HUES6 (cell line): ENCODE results near the gene FCAMR.

Experiments
- H3K27ac ChIP-seq: 2 replicates; pipeline ENCODE4 v1.7.0; 2013; ENCODE audit warnings: low read depth, mild to moderate bottlenecking, low read length, inconsistent platforms
- H3K27me3 ChIP-seq: 2 replicates; pipeline ENCODE4 v1.6.1; 2013; ENCODE audit warnings: low read length; ENCODE audit not compliant: control insufficient read depth, insufficient read depth
- H3K36me3 ChIP-seq: 2 replicates; pipeline ENCODE4 v1.6.1; 2013; ENCODE audit warnings: low read length; ENCODE audit not compliant: control insufficient read depth, insufficient read depth
- H3K4me1 ChIP-seq: 2 replicates; pipeline ENCODE4 v1.6.1; 2013; ENCODE audit warnings: low read length; ENCODE audit not compliant: control insufficient read depth, insufficient read depth
- H3K4me3 ChIP-seq: 2 replicates; pipeline ENCODE4 v1.5.1; 2013; ENCODE audit warnings: low read depth, low read length
- H3K9ac ChIP-seq: one replicate; pipeline ENCODE4 v1.6.1; 2013; ENCODE audit warnings: mild to moderate bottlenecking, low read length
- H3K9me3 ChIP-seq: 2 replicates; pipeline ENCODE4 v1.6.1; 2013; ENCODE audit warnings: low read depth, low read length; ENCODE audit not compliant: control insufficient read depth, insufficient read depth

The FCAMR gene

DNA sequence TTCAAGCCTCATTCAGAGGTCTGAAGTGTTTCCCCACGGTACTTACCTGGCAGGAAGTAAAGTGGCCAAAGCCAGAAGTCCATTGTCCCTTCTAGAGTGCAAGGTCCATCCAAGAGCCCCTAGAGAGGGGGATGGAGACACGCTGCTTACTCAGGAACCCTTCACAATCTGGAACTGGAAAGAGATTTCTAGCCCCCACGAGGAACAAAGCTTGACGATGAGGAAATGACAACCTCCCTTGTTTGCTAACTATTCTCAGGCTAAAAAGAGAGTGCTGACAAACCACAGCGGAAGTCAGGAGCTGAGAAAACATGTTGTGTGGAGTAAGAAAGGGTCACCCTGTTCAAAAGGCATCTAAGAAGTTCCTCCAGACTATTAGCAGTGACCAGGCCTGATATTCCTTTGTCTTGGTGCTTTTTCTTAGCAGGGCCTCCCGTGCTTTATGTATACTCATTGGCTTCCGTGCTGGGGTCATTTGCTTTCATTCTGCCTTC lies 48.4 kb downstream of the FCAMR start, which contains the start of gene FCMR:
Gene FCMR, minus strand, starts transcription at position 170 of the 494 bp plus-strand sequence. Its CDS starts 87 bp downstream, at position 83.
- Histone ChIP-seq H3K27ac (no peak within 1 kb of the TSS), H3K4me1 (no peaks in the 10 kb centered on the region), H3K9me3 (no peaks in the 10 kb centered on the region), H3K27me3 (no peaks in the 10 kb centered on the region), H3K4me3 (no peak within 1 kb of the TSS), H3K9ac (no peak within 1 kb of the TSS), H3K36me3 (no peaks in the 10 kb centered on the region)

DNA sequence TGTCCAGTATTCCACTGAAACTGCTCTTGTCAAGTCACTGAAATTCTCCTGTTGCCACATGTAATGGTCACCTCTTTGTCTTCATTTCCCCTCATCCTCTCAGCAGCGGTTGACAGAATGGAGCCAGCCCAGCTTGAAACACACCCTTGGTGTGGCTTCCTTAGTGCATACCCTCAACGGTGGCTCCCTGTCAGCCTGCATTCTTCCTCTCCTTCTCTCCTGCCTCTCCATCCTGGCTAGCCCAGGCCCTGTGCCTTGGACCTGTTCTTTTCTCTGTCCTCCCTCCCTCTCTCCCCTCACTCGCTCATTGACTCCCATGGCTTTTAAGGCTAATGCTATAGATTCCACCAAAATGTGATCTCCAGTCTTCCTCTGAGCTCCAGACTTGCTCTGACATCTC lies 52.2 kb downstream of the FCAMR start:
- Histone ChIP-seq H3K27ac (no peak overlapping the region), H3K27me3 (peaks cover 15% of the 10 kb centered on the region; the same call in 1 of the 2 replicates), H3K36me3 (no peaks in the 10 kb centered on the region), H3K9ac (no peak overlapping the region), H3K9me3 (no peaks in the 10 kb centered on the region), H3K4me1 (no peaks in the 10 kb centered on the region), H3K4me3 (no peak overlapping the region)

DNA sequence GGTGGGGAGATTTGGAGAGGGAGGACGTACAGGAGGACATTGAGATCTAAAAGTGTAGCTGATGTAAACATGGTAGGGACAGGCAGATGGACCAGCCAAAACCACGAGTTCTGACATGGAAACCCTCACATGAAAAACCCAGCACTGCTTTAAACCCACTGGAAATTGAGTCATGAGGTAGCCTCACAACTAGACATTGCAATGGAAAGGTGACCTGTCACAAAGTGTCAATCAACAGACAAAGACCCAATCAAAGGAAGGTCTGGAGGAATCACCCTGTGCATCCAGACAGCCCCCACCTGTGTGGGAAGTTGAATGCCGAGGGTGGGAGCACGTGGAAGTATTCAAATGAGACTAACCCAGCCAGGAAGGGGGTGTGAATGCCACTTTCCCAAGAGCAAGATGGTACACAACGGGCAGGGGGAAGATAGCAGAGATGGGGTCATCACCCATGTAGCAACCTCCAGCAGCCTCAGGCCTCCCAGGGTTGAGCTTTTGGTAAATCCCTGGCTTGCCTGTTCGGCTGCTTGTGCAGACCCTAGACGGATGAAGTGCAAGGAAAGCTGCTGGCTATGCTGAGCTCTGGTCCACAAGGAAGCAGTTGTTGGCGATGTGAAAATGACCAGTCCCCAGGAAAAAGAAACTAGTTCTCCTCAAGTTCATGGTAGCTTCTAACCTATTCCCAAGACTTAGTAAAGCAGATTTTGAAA lies 54.1 kb downstream of the FCAMR start:
- Histone ChIP-seq H3K36me3 (no peaks in the 10 kb centered on the region), H3K9me3 (no peaks in the 10 kb centered on the region), H3K27ac (no peak overlapping the region), H3K4me1 (no peaks in the 10 kb centered on the region), H3K9ac (no peak overlapping the region), H3K27me3 (peaks cover 19% of the 10 kb centered on the region; the same call in 1 of the 2 replicates), H3K4me3 (no peak overlapping the region)

DNA sequence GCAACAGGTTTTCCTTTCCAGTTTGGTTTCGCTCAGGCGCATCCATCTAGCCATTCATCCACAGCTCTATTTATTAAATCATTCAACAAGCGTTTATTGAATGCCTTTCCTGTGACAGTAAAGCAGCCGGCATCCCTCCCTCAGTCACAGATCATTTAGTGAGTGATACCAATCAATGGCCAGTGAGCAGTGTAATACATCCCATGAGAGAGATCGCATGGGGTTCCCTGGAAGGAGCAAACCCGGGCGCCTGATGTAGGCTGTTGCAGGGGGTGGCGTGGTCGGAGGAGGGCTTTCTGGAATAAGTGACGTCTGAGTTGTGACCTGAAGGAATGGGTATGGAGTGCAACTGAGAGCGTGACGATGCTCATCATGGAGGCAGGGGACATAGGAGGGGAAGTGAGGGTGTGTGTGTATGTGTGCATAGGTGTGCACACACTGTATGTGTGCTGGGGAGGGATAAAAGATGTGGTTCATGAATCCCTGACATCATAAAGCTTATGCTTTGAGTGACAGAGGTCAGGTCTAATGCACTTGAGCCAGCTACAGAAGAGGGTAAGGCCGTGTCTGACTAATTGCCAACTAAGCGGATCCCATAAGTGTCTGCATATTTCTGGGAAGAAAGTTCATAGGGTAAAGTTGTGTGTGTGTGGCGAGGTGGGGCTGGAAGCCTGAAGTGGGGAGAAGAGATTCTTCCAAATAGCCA lies 55.1 kb downstream of the FCAMR start:
- Histone ChIP-seq H3K27ac (no peak overlapping the region), H3K36me3 (no peaks in the 10 kb centered on the region), H3K27me3 (peaks cover 27% of the 10 kb centered on the region), H3K4me3 (no peak overlapping the region), H3K9me3 (no peaks in the 10 kb centered on the region), H3K4me1 (peaks cover 2% of the 10 kb centered on the region; the same call in 1 of the 2 replicates), H3K9ac (no peak overlapping the region)

DNA sequence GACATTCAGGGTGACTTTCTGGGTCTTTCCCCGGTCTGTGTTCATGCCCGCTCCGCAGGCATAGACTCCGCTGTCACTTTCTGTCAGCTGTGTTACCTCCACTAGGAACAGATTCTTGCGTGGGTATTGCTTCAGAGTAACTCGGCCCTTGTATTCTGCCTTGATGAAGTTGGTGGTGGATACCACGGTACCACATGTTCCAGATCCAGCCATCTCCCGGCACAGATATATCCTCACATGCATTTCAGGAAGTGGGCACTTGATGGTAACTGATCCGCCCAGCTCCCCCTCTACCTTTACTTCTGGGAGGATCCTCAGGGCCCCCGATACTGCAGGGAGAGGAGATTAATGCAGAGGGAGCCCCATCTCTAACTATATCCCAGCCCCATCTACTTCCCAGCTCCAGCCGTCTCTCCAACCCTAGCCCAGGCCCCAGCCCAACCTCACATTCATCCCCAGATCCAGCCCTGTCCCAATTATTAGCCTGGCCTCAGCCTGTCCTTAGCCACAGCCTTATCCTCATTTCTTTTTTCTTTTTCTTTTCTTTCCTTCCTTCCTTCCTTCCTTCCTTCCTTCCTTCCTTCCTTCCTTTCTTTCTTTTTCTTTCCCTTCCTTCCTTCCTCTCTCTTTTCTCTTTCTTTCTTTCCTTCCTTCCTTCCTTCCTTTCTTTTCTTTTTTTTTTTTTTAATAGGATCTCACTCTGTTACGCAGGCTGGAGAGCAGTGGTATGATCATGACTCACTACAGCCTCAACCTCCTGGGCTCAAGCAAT lies 56.3 kb downstream of the FCAMR start:
- no peak overlapping the region for H3K27ac ChIP-seq
- no peaks in the 10 kb centered on the region for H3K36me3 ChIP-seq
- H3K4me3 ChIP-seq = no peak overlapping the region
- H3K4me1 ChIP-seq = peaks cover 9% of the 10 kb centered on the region; the same call in 1 of the 2 replicates
- H3K27me3 ChIP-seq = peaks cover 40% of the 10 kb centered on the region
- no peak overlapping the region for H3K9ac ChIP-seq
- H3K9me3 ChIP-seq = no peaks in the 10 kb centered on the region

DNA sequence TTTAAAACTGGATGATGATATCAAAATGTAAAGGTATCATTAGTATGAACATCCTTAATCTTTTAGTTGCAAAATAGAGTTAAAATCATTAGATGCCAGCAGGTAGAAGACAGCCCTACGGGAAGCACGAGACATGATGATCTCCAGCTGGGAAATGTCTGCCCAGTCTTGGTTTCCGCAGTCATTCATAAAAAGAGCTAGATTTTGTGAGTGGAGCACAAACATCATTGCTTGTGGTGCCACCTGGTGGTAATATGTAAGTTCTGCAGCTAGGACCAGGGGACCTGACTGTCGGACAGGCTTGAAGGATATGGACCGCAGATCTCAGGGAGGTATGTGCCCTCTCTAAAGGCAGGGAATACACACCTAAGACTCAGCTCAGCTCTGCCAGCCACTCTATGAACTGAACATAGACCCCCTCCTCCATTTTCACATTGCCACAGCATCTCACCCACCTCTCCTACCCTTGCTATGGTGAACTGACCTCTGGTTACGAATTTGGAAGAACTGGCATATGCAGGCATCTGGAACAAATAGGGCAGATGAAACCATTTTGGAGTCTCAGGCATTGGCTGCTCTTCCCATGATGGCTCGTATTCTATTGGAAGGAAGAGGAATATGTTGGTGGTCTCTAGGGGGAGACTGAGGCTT lies 57.7 kb downstream of the FCAMR start:
- H3K9ac ChIP-seq = no peak overlapping the region
- no peak overlapping the region for H3K27ac ChIP-seq
- no peaks in the 10 kb centered on the region for H3K36me3 ChIP-seq
- no peak overlapping the region for H3K4me3 ChIP-seq
- H3K27me3 ChIP-seq = peaks cover 54% of the 10 kb centered on the region
- H3K4me1 ChIP-seq = peaks cover 11% of the 10 kb centered on the region; the same call in 1 of the 2 replicates
- no peaks in the 10 kb centered on the region for H3K9me3 ChIP-seq

DNA sequence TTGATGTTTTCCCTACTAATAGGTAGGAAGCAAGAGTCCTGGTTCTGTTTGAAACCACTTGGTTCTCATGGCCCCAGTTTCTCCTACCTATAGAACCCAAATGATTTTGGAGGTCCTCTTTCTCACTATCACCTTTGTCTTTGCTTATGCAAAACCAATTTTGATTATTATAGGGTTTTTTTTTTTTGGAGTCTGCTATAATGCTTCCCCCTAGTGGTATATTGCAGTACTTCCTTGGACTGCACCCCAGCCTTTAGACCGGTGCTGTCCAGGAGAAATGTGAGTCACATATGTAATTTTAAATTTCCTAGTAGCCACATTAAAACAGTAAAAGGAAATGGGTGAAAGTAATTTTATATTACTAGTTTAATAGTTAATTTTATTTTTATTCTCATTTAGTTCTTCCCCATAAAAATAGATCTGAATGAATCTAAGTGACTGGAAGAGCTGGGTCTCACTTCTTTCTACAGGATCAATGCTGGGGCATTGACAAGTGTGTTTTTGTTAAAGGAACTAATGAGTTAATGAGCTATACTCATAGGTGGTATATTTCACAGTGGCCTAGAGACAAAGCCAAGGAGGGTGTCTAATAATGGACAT lies 59.1 kb downstream of the FCAMR start:
- no peaks in the 10 kb centered on the region for H3K9me3 ChIP-seq
- no peaks in the 10 kb centered on the region for H3K36me3 ChIP-seq
- H3K27ac ChIP-seq = no peak overlapping the region
- H3K27me3 ChIP-seq = peaks cover 57% of the 10 kb centered on the region
- H3K9ac ChIP-seq = no peak overlapping the region
- peaks cover 15% of the 10 kb centered on the region for H3K4me1 ChIP-seq
- H3K4me3 ChIP-seq = no peak overlapping the region

DNA sequence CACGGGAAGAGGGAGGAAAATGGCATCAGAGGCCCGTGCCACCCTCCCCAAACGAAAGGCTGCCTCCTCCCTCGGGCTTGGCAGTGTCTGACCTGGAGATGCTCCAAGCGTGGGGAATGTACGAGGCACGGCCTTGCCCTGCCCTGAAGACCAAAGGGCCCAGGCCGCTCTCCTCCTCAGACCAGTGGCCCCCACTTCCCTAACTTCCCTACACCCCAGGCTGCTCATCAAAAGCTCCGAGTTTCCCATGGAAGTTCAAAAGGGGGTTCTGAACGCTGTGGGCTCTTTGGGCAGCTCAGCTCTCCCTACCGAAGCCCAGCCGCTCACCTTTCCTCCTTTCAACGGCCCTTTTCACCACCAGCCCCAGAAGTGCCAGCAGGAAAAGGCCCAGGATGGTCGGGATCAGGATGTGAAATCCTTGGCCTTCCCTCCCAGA lies 60.4 kb downstream of the FCAMR start:
- Histone ChIP-seq H3K9ac (no peak overlapping the region), H3K27ac (no peak overlapping the region), H3K36me3 (no peaks in the 10 kb centered on the region), H3K4me1 (peaks cover 15% of the 10 kb centered on the region), H3K4me3 (peak overlapping the region; percentile 69), H3K9me3 (no peaks in the 10 kb centered on the region), H3K27me3 (peaks cover 54% of the 10 kb centered on the region)

DNA sequence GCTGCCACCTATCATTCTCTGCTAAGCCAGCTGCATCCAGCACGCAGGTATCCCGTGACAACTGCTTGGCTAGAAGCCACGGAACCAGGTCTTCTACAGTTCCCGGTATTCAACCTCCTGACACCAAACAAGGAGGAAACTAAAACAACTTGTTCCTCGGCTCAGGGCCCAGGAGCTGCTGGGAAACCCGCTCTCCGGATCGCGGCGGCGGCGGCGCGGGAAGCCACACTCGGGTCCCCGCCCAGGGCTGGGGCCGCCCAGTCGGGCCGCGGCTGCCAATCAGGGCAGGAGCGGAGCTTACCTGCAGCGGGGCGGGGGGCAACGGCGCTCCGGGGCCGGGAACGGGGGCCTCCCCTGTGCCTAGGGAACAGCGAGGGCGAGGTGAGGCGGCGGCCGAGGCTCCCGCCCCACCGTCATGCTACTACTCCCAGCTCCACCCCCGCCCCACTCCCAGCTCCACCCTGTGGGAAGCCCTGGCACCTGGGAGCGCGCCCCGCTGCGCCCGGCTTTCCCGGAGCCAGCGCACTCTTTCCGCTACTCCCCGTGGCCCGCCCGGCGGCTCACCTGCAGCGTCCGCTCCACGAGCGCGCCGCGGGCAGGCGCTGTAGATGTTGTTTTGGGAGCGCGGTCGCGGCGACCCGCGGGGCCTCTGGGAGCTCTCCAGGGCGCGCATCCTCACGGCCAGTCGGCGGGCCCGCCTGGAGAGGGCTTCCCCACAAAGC lies 60.9 kb downstream of the FCAMR start:
- no peak overlapping the region for H3K27ac ChIP-seq
- peak overlapping the region; percentile 69 for H3K4me3 ChIP-seq
- peak overlapping the region; percentile 14 for H3K9ac ChIP-seq
- H3K9me3 ChIP-seq = no peaks in the 10 kb centered on the region
- H3K36me3 ChIP-seq = no peaks in the 10 kb centered on the region
- H3K4me1 ChIP-seq = peaks cover 15% of the 10 kb centered on the region
- peaks cover 54% of the 10 kb centered on the region for H3K27me3 ChIP-seq

DNA sequence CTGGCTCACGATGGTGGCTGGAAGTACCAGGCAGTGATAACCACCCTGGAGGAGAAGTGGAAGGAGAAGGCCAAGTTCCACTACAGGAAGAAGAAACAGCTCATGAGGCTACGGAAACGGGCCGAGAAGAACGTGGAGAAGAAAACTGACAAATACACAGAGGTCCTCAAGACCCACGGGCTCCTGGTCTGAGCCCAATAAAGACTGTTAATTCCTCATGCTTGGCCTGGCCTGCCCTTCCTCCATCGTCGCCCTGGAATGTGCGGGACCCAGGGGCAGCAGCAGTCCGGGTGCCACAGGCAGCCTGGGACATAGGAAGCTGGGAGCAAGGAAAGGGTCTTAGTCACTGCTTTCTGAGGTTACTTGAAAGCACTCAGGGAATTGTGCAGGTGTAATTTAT lies 62.2 kb downstream of the FCAMR start:
- Histone ChIP-seq H3K27me3 (peaks cover 44% of the 10 kb centered on the region), H3K4me1 (peaks cover 15% of the 10 kb centered on the region), H3K9ac (no peak overlapping the region), H3K9me3 (no peaks in the 10 kb centered on the region), H3K36me3 (no peaks in the 10 kb centered on the region), H3K4me3 (no peak overlapping the region), H3K27ac (no peak overlapping the region)
